Heart left ventricle (tissue), 16 donors: Measurements from ENCODE around the gene POLR2L. TPM values are rescaled to one million over a fixed set of nuclear protein-coding genes. Genes with fewer than 3 reads are reported as not detected.

Experiments
- ATAC-seq, 4 donors: fragments of 200-7000 bp; cut with Tn5 transposase; one replicate each; pipeline ENCODE4 v1.9.1; 2020 to 2022; ENCODE audit warnings: moderate library complexity in 4 of 4, mild to moderate bottlenecking in 3 of 4, moderate number of reproducible peaks in 1 of 4
- DNase-seq, 5 donors: peaks; one replicate each; pipeline ENCODE4 v3.0.0-alpha.2; 2020
- H3K27ac ChIP-seq, 12 donors: fragments of 200-600 bp; sonication (generic) in 4 of 12; one replicate each; pipeline versions ENCODE4 v1.5.0 to v1.8.0; 2016 to 2022; ENCODE audit warnings: mild to moderate bottlenecking in 2 of 12
- H3K27me3 ChIP-seq, 9 donors: fragments of 200-600 bp; sonication (generic) in 2 of 9; one replicate each; pipeline versions ENCODE4 v1.5.1 to v1.8.0; 2016 to 2022; ENCODE audit warnings: mild to moderate bottlenecking in 3 of 9
- H3K36me3 ChIP-seq, 9 donors: fragments of 200-600 bp; sonication (generic) in 2 of 9; one replicate each; pipeline versions ENCODE4 v1.5.0 to v1.8.0; 2018 to 2022; ENCODE audit warnings: mild to moderate bottlenecking in 2 of 9
- H3K4me1 ChIP-seq, 12 donors: fragments of 200-600 bp; sonication (generic) in 4 of 12; one replicate each; pipeline versions ENCODE4 v1.5.0 to v1.8.0; 2016 to 2022; ENCODE audit warnings: mild to moderate bottlenecking in 3 of 12
- H3K4me3 ChIP-seq, 12 donors: fragments of 200-600 bp; sonication (generic) in 4 of 12; one replicate each; pipeline versions ENCODE4 v1.5.0 to v1.8.0; 2017 to 2022; ENCODE audit warnings: mild to moderate bottlenecking in 9 of 12, moderate library complexity in 4 of 12
- H3K9me3 ChIP-seq, 12 donors: fragments of 200-600 bp; sonication (generic) in 4 of 12; one replicate each; pipeline versions ENCODE4 v1.5.0 to v1.8.0; 2016 to 2022; ENCODE audit warnings: mild to moderate bottlenecking in 1 of 12
- CTCF ChIP-seq, 12 donors: fragments of 200-600 bp; sonication (generic) in 4 of 12; IDR thresholded peaks; one replicate each; pipeline versions ENCODE4 v1.5.0 to v1.8.0; 2018 to 2022; ENCODE audit warnings: antibody characterized with exemption in 12 of 12, mild to moderate bottlenecking in 5 of 12
- POLR2A ChIP-seq, 2 donors: fragments of 450-650 bp; IDR thresholded peaks; one replicate each; pipeline ENCODE4 v1.6.1; 2017; ENCODE audit warnings: antibody characterized with exemption in 2 of 2, mild to moderate bottlenecking in 2 of 2, moderate library complexity in 2 of 2
- WGBS, 4 donors: extraction: QIAGEN DNeasy Blood & Tissue Kit in 2 of 4; methylation state at CpG; one replicate each; pipeline versions ENCODE4 v1.1.5 to v1.1.7; 2013 to 2018; 5-methylcytosine and 5-hydroxymethylcytosine counted together
- intact Hi-C, 10 donors: fragments of 100-400 bp; cut with DNase I; formaldehyde crosslinking; loops; one replicate each; pipeline versions ENCODE4 v1.11.1 to v1.14.2; 2022
- polyA plus RNA-seq, 2 donors: library from polyadenylated mRNA; stranded (reverse); fragments of 200-250 nt; gene quantifications; one replicate each; pipeline ENCODE4 v1.2.3, GENCODE V29; 2013
- total RNA-seq, 9 donors: library from RNA; depleted of rRNA in 2 of 9; stranded (reverse); fragments of >200 nt in 2 of 9; fragmentation: NEBNext Ultra II Directional in 3 of 9; extraction: Animal tissue kit (Norgen Biotek cat#: 25700) in 3 of 9; gene quantifications; one replicate each; pipeline versions ENCODE4 v1.1.0 to v1.2.4, GENCODE V29; 2016 to 2023
- donor health status: ischemic (EF 13 %, LVEDD 7.1; RV severe dilation, severe dysfunction).
- donor health status: healthy with polysubstance abuse.
- donor health status: DM: no; HTN: yes; CAD: no.
- donor health status: DM: no; HTN: no; CAD: no.
- donor health status: ischemic (EF 25% LVEDD 6.9; RV normal size, moderate dysfunction).
- donor health status: ischemic (EF 25% LVEDD 5.7; RV mildly dilated, moderate dysfunction).
- donor health status: healthy.
- donor health status: DM: yes; HTN: yes; CAD: no.
- donor health status: ischemic (EF 35%, LVEDD 5.7; RV mildly dilated, moderate dysfunction).
- donor health status: nonischemic (EF 11% LVEDD 7.7; RV severe dilation, severe dysfunction).
- donor health status: DM: yes; HTN: yes; CAD: no.
- donor health status: PGD.
- donor health status: ischemic (EF 29% LVEDD 5.4; RV normal size, mild dysfunction).
- donor health status: nonischemic (EF 23%, LVEDD 6.1; RV moderate dilation, normal function).

Gene POLR2L
- total and polyA plus RNA-seq, 11 donors = 74.4 to 267 (median 208) TPM

GRCh38 chr11:889257-889656 lies 46.9 kb upstream of the POLR2L start:
- ATAC-seq = no peak
- 88 to 96% (median 92%) methylated on average over 11 to 13 of the region's 13 CpGs for WGBS, 4 donors

GRCh38 chr11:888310-889212 lies 46.2 kb upstream of the POLR2L start:
- Histone ChIP-seq H3K4me1 (no peaks in the 10 kb centered on the region), H3K9me3 (no peaks in the 10 kb centered on the region), H3K4me3 (no peak overlapping the region), H3K27ac (no peak overlapping the region), H3K27me3 (no peaks in the 10 kb centered on the region), H3K36me3 (peaks cover 0 to 22% (median 0%) of the 10 kb centered on the region in 9 donors)
- TF ChIP-seq CTCF (IDR thresholded peaks at IDR 0.05) (no peak), POLR2A (IDR thresholded peaks at IDR 0.05) (no peak)
- ATAC-seq (no peak), DNase-seq (no peak)
- intact Hi-C loops = no loop called here
- WGBS, 4 donors = 92 to 93% (median 93%) methylated on average over 34 to 45 of the region's 45 CpGs

More at GRCh38 chr11:889257-889656, 46.9 kb upstream of the POLR2L start:
- H3K27me3 ChIP-seq = no peaks in the 10 kb centered on the region
- no peaks in the 10 kb centered on the region for H3K4me1 ChIP-seq
- H3K9me3 ChIP-seq = no peaks in the 10 kb centered on the region
- no peak for TF ChIP-seq CTCF (IDR thresholded peaks at IDR 0.05)
- TF ChIP-seq POLR2A (IDR thresholded peaks at IDR 0.05) = no peak
- peaks cover 0 to 22% (median 0%) of the 10 kb centered on the region in 9 donors for H3K36me3 ChIP-seq
- DNase-seq = no peak
- intact Hi-C loops = no loop called here
- no peak overlapping the region for H3K27ac ChIP-seq
- H3K4me3 ChIP-seq = no peak overlapping the region

- Histone ChIP-seq H3K4me3 (no peak overlapping the region), H3K36me3 (peaks cover 0 to 31% (median 6%) of the 10 kb centered on the region in 9 donors), H3K27me3 (no peaks in the 10 kb centered on the region), H3K27ac (no peak overlapping the region), H3K4me1 (no peaks in the 10 kb centered on the region), H3K9me3 (no peaks in the 10 kb centered on the region)
- TF ChIP-seq POLR2A (IDR thresholded peaks at IDR 0.05) (no peak), CTCF (IDR thresholded peaks at IDR 0.05) (no peak)
- 82 to 94% (median 91%) methylated on average over 6 to 14 of the region's 14 CpGs for WGBS, 4 donors
- intact Hi-C loops = no loop called here
- ATAC-seq (no peak), DNase-seq (no peak)
Observed at GRCh38 chr11:887589-887988, 45.3 kb upstream of the POLR2L start.

- ATAC-seq (no peak), DNase-seq (no peak)
- TF ChIP-seq POLR2A (IDR thresholded peaks at IDR 0.05) (no peak), CTCF (IDR thresholded peaks at IDR 0.05) (no peak)
- intact Hi-C loops = no loop called here
- WGBS, 4 donors = 94 to 97% (median 97%) methylated on average over 15 to 17 of the region's 17 CpGs
- Histone ChIP-seq H3K4me3 (no peak overlapping the region), H3K27me3 (no peaks in the 10 kb centered on the region), H3K9me3 (no peaks in the 10 kb centered on the region), H3K36me3 (peaks cover 0 to 39% (median 17%) of the 10 kb centered on the region in 9 donors), H3K4me1 (no peaks in the 10 kb centered on the region), H3K27ac (no peak overlapping the region)
Observed at GRCh38 chr11:886568-886967, 44.2 kb upstream of the POLR2L start.
